Skin of body (tissue), 2 donors: ENCODE data around the gene POLG. TPM values are rescaled to one million over a fixed set of nuclear protein-coding genes. Genes with fewer than 3 reads are reported as not detected.
A peak's percentile ranks its signal among the peaks of the same experiment; 100 is the strongest.

Source experiments
- DNase-seq: peaks from one replicate; lab custom pipeline; 2025; lab: John Stamatoyannopoulos, UW
- total RNA-seq: library from RNA; depleted of rRNA; stranded (reverse); fragments of >200 nt; gene quantifications from one replicate; pipeline ENCODE4 v1.2.3, GENCODE V29; 2014

Gene POLG
- 37.9 TPM for total RNA-seq

GRCh38 chr15:89334510-89335297 is at the start of gene POLG:
POLG (minus strand) TSS chr15:89334824; CDS start chr15:89333754, 1,070 bp downstream.
- DNase-seq: peak; percentile 99

- no peak for DNase-seq
Observed at GRCh38 chr15:89384176-89384604, 49.6 kb upstream of the POLG start.

GRCh38 chr15:89383365-89384175 is 48.9 kb upstream of the POLG start:
- DNase-seq: peak; percentile 18

- no peak for DNase-seq
Observed at GRCh38 chr15:89381888-89382686, 47.5 kb upstream of the POLG start.

- no peak for DNase-seq
Observed at GRCh38 chr15:89381331-89381730, 46.7 kb upstream of the POLG start.

- DNase-seq: no peak
Observed at GRCh38 chr15:89379818-89380217, 45.2 kb upstream of the POLG start.

- no peak for DNase-seq
Observed at GRCh38 chr15:89379251-89379695, 44.6 kb upstream of the POLG start.

- DNase-seq: no peak
Observed at GRCh38 chr15:89378296-89379151, 43.9 kb upstream of the POLG start.

- DNase-seq: no peak
Observed at GRCh38 chr15:89377842-89378295, 43.2 kb upstream of the POLG start.

- no peak for DNase-seq
Observed at GRCh38 chr15:89377024-89377841, 42.6 kb upstream of the POLG start.

- DNase-seq: no peak
Observed at GRCh38 chr15:89376388-89376787, 41.8 kb upstream of the POLG start.

GRCh38 chr15:89375093-89376005 is 40.7 kb upstream of the POLG start:
- DNase-seq: no peak

GRCh38 chr15:89374086-89374981 is 39.7 kb upstream of the POLG start:
- DNase-seq: no peak

- no peak for DNase-seq
Observed at GRCh38 chr15:89372069-89372935, 37.7 kb upstream of the POLG start.

- DNase-seq: no peak
Observed at GRCh38 chr15:89371228-89372044, 36.8 kb upstream of the POLG start.

GRCh38 chr15:89370978-89371227 is 36.3 kb upstream of the POLG start:
- DNase-seq: no peak
